GM18951 (cell line): ENCODE results near the gene HHAT.

Source experiments
- POLR2A ChIP-seq: IDR thresholded peaks from 4 replicates; pipeline ENCODE4 v1.6.1; 2011; ENCODE audit warnings: mild to moderate bottlenecking; ENCODE audit not compliant: insufficient read length, insufficient read depth; ENCODE audit errors: extremely low read depth
- in situ Hi-C: fragments of 300-500 bp; cut with MboI; formaldehyde crosslinking; loops from one replicate; pipeline ENCODE4 v1.12.0; 2022; ENCODE audit warnings: low sequenced_read_pairs, mixed read lengths, inconsistent platforms; ENCODE audit not compliant: unreplicated experiment

The HHAT gene

DNA sequence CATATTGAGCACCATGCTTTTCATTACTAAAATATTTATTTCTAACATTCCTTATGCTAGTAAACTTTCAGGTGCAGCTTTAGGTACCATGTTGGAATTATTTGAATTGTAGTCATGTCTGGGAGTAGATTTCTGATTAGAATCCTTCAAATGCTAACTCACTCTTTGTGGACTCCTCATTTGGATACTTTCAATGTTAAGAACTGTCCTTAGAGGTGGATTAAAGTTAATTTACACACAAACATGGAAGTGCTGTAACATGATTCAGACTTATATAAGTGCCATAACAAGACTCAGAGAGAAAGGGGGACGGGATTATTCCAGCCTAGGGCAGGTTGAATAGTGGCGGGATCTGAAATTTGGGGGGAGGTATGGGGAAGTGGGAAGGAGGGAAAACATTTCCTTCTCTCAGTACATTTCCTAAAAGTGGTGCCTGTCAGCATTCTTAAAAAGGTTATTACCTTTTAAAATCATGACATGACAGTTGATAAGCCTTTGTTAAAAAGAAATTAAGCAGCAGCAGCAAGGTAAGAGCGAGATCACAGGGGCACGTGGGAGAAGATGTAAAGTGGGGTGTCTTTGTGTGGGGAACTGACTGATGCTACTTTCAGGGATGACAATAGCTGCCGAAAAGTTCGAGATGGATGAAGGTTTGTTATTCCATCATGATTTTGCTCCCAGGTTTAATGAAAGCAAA is 44.4 kb downstream of the HHAT start:
- in situ Hi-C loops, result no loop called here
- no peak for TF ChIP-seq POLR2A

DNA sequence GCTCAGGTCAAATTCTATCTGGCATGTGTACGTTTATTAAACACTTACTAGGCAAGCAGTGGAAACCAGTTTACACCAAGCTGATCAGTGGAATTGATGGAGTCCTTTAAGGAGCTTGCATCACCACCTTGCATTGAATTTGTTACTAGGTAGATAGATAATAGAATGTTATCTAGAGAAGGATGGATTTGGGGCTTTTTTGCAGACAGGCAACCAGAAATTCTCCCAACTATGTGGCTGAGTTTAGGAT is 44.9 kb downstream of the HHAT start:
- no peak for TF ChIP-seq POLR2A
- in situ Hi-C loops, result no loop called here

DNA sequence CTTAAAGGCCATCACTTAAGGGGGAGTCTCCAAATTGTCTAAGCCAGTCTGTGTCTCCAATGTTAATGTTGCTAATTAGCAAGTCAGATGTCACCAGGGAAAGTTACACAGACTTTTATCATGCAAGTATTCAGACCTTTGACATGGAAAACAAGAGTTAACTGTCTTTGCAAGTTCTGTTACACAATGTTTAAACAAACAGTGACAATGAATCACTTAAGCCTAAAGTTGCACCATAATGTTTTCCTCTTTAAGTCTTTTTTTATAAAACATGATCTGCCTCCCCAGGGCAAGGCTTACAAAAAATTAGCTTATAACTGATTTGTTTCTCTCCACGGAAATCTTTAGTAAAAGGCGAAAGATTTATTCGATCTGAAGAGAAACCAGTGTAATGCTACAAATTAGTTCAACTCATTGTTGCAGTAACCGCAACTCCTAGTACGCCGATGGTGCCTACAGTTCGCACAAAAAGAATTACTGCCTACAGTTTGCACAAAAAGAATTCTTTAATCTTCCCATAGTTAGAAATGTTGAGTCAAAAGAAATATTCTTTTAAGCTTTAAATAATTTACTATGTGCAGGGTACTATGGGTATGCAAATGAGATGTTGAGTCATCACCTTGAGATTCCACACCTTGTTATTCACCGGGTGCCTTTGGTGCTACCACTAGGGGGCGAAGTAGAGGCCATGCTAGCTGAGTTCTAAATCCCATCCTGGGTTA is 45.3 kb downstream of the HHAT start:
- TF ChIP-seq POLR2A, result peak; percentile 89
- in situ Hi-C loops, result no loop called here

DNA sequence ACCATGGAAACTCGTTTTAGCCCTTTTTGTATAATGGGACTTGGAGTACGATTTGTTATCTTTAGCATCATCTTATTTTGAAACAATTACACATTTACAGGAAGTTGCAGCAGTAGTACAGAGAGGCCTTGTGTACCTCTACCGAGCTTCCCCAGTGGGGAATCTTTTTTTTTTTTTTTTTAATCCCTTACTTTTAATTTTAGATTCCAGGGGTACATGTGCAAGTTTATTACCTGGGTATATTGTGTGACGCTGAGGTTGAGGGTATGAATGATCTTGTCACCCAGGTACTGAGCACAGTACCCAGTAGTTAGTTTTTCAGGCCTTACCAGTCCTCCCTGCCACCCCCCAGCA is 45.9 kb downstream of the HHAT start:
- in situ Hi-C loops, result no loop called here
- no peak for TF ChIP-seq POLR2A

DNA sequence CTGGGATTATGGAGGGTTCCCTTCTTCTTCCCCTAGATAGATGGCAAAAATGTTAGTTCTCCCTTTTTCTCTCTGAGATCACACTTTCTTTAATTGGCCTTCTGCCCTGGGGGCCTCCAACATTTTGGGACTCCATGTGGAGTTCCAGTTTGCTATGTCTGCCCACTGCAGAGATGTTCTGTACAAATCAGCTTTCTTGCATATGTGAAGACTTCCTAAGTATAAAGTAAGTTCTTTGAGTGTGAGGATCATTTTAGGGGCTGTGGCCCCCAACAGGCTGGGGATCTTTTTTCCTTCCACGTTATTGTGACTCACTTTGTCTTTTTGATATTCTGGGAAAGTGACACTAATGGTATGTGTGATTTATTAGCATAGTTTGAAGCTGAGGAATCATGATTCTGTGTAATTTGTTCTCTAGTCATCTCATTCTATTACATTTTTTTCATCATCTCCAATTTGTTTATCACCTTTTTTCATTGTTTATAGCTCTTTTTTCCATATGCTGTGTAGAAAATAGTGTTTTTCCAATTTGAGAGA is 48.2 kb downstream of the HHAT start:
- in situ Hi-C loops, result no loop called here
- TF ChIP-seq POLR2A, result no peak

DNA sequence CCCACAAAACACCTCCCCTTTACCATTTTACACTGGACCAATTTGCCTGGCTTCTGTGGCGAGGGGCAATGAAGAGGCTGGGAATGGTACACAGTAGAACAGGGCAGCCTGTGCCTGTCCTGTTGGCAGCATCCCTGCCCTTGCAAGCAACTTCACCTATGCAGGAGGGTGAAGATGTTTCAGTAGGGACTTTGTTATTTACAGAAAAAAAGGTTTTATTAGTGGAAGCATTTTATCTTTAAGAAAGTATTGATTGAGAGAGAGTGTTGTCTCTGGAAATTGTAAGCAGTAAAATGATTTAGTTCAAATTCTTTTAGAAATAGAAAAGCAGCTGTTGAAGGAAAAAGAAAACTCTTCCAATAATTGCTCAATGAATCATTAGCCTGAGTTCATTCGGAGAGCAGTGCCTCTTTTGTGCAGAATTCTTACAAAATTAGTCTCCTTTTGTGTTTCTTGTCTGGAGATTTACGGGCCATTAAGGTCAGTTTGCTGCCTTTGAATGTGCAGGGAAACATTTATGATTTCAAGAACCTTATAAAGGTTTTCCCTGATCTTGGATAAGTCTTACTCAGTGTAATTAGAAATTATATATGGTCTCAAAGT is 49.1 kb downstream of the HHAT start:
- in situ Hi-C loops, result no loop called here
- no peak for TF ChIP-seq POLR2A

DNA sequence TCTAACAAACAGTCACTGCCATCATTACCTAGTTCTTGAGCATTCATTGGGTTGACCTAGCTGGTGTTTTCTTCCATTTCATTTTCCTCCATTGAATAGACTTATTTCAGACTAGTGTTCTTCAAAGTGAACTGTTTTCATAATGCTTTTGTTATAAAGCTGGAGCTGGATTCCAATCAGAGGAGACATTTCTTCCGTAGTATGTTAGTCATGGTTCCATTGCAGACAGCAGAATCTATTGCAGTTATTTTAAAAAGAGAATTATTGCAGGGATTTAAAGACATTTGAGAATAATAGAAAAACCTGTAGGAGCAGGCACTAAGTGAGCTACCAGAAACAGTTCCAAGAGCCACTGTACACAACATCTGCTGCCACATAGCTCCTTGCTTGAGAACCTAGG is 50.0 kb downstream of the HHAT start:
- in situ Hi-C loops, result no loop called here

DNA sequence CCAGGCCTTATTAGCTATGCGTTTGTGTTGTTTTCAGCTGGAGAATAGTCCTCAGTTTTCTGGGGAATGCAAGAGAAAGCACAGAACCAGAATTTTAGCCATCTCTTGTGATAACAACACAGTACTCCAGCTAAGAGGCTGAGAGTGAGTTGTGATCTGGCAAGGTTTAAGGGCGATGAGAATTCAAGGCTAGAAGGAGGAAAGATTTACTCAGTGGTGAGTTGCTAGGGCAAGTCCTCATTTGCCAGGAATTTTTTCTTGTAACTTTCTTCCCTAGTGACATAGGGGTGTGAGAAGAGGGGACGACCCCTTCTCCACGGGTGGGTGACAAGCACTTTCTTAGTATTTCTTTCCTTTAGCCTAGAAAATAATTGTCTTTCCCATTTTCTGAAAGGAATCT is 53.2 kb downstream of the HHAT start:
- in situ Hi-C loops, result no loop called here
- TF ChIP-seq POLR2A, result no peak

More for the DNA sequence above, 50.0 kb downstream of the HHAT start:
- TF ChIP-seq POLR2A, result no peak

DNA sequence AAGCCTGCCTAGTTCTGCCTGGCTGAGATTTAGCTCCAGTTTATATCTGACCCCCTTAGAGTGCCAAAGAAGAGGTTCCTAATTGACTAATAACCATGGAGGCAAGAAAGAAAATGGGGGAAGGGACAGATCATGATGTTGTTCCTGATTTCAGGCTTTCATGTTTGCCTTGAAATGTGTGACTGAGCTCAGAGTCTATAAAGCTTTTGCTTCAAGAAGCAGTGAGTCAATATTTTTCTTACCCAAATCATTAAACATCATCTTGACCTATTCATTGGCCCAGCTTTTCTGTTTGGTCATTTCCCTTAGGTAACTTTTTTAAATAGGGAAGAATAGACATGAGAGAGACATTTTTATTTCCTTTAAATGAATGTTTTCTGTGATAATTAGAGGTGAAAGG is 55.9 kb downstream of the HHAT start:
- no peak for TF ChIP-seq POLR2A
- in situ Hi-C loops, result no loop called here

DNA sequence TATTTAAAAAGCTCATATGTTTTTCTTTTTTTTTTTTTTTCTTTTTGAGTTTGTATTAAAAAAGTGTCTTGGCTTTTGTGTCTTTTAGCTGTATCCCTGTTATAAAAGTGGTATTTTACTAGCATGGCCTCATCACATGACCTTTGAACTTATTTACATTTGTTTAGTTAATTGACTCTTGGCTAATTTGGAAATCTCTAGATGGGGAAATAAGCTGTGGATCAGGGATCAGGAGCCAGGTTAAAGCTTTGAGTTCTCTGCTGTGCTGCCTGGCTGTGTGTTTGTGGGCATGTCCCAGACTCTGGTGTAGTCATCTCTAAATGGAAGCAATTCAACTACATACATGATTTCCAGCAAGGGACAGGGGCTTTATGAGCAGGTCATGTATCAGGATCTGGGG is 56.5 kb downstream of the HHAT start:
- no peak for TF ChIP-seq POLR2A
- in situ Hi-C loops, result no loop called here

DNA sequence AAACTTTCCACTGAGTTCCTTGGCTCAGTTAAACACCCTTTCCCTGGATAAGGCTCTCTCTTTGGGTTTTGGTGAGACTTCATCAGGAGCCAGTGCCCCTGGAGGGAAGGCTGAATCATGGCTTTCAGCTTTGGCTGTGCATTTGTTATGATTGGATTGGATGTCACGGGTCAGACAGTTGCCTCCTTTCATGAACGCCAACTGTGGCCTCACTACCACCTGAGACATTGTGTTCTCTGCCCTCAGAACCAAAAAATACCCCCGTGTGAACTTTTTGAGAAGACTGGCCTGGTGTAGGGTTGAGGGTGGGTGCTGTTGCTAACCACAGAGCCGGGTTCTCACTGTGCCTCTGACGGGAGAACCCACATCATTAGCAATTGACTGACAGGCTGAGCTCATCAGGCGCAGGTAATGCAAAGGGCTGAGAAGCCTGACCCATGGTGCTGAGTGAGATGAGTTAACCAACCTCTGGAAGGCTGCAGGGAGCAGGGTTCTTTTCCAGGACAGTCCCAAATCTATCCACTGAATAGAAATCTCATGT is 65.6 kb downstream of the HHAT start:
- in situ Hi-C loops, result no loop called here
- TF ChIP-seq POLR2A, result no peak

DNA sequence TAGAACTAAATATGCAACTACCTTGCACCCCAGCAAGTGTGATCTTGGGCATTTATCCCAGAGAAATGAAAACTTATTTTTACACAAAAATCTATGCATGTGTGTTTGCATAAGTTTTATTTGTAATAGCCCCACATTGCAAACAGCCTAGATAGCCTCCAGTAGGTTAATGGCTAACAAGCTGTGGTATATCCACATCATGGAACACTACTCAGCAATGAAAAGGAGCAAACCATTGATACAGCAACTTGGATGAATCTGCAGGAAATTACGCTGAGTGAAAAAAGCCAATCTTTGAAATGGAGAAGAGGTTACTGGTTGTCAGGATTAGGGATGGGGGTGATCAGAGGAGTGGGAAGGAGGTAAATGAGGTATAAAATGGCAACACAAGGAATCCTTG is 67.8 kb downstream of the HHAT start:
- no peak for TF ChIP-seq POLR2A
- in situ Hi-C loops, result no loop called here

DNA sequence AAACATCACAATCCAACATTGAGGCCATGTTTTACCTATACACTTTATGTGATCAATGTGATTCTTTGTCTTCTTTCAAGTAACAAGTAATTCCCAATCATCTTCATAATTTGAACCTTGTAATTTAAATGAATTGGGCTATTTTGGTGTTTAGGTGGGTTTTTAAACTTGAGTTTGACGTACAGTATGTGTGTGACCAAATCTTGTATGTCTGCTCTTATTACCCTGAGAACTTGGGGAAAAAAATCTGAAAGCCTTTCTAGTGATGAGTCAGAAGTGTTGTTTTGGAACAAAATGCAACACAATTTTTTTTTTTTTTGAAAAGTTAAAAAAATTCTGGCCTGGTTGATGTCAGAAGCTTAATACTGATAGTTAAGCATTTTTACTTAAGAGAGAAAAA is 68.5 kb downstream of the HHAT start:
- TF ChIP-seq POLR2A, result no peak
- in situ Hi-C loops, result no loop called here

DNA sequence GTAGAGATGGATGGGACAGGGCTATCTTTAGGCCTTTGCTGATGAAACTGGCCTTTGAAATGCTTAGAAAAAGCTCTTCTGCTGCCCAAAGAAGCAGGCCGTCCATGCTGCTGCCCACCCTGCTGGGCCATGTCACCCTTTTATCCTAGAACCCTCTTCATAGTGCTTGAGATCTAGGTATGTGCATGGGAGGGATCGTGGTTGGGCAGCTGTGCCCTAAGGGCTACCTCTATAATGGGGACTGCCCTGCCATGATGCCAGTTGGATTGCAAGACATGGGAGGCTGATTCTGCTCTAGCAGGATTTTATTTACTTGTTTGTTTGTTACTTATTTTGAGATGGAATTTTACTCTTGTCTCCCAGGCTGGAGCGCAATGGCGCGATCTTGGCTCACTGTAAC is 69.0 kb downstream of the HHAT start:
- in situ Hi-C loops, result no loop called here

More for the DNA sequence above, 69.0 kb downstream of the HHAT start:
- no peak for TF ChIP-seq POLR2A
